Measurements from ENCODE around the gene TMEM200B.
"Not testable (repeated sequence)": the region's sequence is repeated elsewhere in the genome, so short reads cannot be mapped to it uniquely, and the experiment has no call there.

TMEM200B gene

DNA sequence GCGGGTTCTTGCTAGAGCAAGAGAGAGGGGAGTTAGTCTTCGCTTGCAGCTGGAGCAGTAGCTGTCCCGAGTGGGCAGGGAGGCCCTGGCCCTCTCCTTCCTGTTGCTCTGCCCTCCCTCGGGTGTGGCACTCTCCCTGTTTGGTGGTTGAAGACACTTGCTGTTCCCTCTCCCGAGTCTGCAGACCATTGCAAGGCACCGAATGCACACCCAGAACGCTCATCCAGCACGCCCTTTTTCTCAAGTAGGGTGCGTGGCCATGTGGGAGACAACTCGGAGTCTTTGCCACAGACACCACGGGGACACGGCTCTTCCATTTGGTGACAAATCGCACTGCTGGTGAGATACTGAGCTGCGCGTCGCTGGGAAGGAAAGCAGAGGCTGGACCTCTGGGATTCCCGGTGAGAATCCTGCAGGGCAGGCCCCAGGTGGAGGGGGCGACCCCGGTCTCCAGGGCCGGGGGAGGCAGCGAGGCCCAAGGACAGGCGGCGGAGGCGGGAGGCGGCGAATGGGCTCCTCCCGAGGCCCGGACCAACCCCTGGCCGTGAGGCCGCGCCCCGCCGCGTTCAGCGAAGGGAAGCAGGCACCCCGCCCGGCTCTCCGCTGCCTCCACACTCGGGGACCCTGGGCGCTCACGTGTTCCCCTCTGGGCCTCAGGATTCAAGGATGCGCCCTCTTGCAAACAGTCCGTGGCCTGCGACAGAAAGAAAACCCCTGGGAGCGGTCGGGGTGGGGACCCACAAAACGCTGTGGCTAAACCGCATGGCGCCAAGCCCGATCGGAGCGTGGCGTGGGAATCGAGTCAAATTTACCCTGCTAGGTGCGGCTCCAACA, 10.4 kb upstream of the TMEM200B start:
- DNase-seq = no peak

DNA sequence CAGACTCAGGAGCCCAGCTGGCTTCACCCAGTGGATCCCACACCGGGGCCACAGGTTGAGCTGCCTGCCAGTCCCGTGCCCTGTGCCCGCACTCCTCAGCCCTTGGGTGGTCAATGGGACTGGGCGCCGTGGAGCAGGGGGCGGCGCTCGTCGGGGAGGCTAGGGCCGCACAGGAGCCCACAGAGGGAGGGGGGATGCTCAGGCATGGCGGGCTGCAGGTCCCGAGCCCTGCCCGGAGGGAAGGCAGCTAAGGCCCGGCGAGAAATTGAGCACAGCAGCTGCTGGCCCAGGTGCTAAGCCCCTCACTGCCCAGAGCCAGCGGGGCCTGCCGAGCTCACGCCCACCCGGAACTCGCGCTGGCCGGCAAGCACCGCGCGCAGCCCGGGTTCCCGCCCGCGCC, 7.4 kb upstream of the TMEM200B start:
- not testable (repeated sequence) for DNase-seq

DNA sequence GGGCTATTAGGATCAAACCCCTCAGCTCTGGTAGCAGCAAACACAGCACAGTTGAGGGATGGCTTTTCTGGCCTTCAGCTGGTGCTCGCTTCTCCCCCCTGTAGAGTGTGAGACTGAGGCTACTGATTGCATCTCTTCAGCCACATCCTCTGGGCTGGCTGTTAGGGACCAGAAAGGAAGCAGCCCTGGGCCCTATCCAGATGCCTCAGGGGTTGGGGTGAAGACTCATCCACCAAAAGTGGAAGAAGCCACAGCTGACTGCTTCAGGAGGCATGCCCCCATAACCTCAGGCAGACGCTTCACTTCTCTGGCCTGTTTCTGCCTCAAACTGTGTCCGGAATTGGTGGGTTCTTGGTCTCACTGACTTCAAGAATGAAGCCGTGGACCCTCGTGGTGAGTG, 6.2 kb upstream of the TMEM200B start:
- DNase-seq = peak; percentile 62

DNA sequence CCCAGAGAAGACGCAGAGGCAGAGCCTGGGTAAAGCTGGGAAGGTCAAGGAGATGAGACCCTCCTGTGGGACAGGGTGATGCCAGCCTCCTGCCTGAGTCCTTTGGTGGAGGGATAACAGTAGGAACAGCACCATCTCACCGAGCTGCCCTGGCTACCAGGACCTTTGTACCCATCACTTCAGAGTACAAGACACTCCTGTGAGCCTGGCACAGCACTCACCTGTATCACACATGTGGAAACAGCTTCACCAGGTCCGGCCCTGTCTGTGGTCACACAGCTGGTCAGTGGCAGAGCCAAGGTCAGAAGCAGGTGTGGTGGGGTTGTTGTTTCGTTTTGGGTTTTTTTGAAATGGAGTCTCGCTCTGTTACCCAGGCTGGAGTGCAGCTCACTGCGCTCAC, 5.0 kb upstream of the TMEM200B start:
- no peak for DNase-seq

DNA sequence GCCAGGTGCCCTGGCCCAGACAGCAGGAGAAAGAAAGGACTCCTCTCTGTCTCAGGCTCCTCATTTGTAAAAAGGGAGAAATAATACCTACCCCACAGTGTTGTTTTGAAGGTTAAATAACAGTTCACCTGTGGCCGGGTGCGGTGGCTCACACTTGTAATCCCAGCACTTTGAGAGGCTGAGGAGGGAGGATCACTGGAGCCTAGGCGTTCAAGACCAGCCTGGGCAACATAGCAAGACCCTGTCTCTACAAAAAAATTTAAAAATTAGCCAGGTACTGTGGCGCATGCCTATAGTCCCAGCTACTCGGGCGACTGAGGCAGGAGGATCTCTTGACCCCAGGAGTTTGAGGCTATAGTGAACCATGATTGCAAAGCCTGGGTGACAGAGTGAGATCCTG, 2.5 kb upstream of the TMEM200B start:
- no peak for DNase-seq

DNA sequence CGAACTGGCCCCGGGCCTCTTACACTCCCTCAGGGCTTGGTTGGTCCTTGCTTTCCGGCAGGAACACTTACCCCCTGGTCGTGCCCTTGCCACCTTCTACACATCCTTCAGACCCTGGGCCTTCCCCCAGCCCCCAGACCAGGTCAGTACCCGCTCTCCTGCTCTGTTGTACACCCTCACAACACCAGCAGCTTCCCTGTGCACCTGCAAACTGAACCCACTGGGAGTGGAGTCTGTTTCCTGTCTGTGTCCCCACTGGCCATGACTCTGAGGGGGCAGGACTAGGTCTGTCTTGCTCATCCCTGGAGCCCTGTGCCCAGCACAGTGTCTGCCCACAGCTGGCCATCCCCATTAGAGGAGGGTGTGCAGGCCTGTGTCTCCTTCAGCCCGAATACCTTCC, 2.1 kb upstream of the TMEM200B start:
- DNase-seq = no peak

DNA sequence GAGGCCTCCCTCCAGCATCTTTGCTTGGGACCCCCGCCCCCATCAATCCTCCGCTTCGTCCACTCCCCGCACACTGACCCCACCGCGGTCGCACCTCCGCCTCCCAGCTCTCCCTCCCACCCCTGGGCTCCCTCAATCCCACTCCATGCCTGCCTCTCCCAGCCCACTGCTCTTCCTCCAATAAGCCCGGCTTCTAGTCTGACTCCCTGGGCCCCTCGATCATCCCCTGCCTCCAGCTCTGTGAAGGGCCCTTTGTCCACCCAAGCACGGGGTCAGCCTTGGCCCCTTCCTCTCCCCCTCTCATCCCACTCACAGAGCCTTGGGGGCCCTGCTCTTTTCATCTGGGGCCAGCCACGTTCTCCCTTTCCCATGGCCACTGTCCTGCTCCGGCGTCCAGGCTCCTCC, 1.5 kb upstream of the TMEM200B start:
- DNase-seq = no peak

DNA sequence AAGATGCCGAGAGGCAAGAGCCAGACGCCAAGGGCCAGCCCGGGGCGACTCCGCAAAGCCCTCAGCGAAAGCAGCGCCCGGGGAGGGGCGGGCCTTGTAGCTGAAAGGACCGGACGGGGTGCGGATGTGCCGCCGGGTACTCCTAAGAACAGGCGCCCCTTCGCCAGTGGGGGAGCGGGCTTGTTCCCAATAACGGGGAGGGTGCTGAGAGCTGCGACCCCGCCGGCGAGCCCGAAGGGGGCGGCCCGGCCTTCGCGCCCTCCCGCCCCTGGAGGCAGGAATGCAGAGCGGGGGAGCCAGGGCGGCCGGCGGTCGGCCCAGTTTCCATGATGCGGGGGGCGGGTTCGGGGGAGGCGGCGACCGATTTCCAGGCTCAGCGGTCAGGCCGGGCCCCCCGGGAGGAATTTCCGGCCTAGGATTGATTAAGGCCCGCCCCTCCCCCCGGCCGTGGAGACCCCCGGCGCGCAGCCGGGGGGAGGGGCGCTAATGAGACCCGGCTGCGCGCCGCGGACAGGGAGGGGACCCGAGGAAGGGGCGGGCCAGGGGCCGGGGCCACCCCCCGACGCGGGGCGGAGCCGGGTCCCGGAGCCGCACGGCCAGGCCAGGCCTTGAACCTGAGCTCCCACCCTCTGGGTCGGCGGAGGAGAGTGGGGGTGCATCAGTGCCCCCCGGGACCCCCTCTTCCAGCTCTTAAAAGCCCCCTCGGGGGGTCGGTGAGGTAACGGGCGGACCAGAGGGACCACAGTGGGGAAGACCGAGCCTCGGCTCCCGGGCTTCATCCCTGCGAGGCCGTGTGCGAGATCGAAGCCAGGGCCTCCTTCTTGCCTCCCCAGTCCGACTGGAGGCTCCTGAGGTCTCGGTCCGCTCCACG, 898 bp upstream of the TMEM200B start:
- DNase-seq = peak; percentile 81

DNA sequence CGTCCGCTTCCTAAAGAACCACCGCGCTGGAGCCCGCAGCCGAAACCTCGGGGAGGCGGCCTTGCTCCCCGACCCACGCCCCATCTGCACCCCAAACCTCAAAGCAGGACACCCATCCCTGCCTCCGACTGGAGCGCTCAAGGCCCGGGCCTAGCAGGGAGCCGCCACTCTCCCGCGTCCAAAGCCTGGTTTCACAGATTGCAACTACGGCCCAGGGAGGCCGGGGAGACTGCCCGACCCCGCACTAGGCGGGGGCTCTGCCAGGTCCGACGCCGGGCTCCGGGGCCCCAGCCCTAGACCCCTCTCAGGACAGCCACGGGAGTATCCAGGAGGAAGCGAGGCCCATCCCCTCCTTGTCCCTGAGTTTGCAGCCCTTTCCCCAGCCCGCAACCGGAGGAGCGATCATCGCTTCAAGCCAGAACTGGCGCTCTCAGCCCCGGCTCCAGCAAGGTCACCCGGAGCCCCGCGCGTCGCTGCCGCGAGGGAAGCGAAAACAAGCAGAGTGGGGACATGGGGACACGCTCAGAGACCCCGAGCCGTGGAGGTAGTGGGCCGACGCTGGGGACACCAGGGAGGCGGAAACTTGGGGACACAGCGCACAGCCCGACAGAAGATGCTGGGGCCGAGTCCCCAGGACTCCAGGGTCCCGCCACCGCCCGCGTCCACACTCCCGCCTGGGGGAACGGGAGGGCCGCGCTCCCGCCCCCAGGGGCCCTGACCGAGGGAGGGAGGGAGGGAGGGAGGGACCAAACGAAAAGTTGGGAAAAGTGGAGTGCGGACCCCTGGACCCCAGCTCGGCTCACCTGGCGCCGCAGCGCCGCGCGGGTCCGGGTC, 433 bp downstream of the TMEM200B start:
- DNase-seq = peak; percentile 49

DNA sequence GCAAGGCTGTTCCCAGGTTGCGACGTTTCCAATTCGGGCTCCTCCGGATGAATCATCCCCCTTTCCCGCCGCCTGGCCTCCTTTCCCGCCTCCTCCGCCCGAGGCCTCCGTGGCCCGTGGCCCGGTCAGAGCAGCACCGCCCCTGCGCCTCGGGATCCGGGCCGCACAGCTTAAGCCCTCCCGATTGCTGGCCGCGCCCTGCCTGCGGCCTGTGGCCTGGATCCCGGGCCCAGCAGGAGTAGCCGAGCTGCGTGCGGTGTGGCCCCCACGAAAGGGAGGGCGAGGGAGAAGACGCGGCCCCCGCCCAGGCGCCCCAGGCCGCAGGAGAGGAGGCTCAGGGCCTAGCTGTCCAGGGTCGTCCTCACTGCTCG, 1.0 kb downstream of the TMEM200B start:
- DNase-seq = peak; percentile 87

DNA sequence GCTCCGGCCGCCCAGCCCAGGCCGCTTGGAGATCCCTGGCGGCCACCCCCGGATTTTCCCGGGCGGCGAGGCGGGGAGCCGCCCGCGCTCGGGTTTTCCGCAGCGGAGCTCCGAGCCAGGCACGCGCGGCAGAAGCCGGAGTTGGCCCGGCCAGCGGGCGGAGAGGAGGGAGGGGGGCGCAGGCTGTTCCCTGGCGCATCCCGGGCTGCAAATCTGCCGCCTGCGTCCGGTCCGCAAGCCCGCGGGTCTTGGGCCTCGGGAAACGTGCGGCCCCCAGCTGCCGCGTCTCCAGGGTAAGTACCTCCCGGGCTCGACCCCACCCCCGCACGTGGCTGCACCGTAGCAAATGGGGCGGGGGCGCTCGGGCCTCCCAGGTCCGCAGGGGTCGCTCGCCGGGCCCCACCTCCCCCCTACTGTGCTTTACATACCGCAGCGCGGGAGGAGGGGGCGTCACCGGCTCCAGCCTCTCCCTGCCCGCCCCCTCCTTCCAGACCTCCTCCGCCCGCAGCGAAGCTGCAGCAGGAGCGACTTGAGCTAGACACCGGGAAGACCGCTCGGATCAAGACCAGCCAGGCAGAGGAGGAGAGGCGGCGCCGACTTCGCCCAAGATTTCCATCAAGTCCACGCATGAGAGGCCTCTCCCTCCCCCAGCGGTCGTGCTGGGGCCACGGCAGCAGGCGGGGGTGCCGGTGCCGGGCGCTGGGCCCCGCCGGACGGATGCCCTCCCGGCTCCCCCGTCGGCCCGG, 1.6 kb downstream of the TMEM200B start:
- peak; percentile 52 for DNase-seq

DNA sequence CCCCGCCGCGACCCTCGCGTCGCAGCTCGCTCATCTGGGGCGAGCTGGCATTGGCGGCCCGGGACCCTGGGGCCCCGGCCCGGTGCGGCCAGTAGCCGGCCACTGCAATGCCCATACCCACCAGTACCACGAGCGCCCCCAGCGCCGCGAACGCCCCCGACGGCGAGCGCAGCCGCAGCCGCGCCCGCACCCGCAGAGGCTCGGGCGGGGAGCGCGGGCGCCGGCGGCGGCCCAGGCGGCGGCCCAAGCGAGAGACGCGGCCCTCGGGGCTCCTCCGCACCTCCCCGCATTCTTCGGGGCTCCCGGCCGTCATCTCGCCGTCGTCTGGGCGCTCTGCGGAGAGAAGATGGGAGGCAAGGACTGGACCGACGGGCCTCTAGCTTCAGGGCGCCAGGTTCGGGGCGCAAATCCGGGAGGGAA, 2.2 kb downstream of the TMEM200B start:
- DNase-seq = no peak

DNA sequence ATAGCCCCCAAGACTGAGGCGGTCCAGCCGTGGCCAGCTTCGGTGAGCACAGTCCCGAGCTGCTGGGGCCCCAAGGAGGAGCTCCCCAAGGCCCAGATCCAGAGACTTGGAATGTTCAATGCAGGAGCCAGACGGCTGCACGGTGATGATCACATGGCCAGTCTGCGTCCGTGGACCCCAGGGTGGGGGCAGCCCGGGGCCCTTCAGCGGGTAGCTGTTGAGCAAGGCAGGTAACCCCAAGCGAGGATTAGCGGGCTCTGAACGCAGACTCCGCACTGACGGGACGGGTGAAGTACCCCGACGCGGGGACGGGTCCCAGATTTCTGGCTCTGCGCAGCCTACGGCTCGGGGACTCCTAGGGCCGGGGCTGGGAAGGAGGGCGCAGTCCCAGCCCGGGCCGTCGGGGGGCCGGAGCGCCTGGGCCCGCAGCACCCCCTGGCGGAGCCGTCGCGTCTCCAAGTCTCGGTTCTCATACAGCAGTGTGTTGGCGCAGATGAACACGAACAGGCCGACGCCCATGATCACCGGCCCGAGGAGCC, 2.7 kb downstream of the TMEM200B start:
- peak; percentile 45 for DNase-seq

DNA sequence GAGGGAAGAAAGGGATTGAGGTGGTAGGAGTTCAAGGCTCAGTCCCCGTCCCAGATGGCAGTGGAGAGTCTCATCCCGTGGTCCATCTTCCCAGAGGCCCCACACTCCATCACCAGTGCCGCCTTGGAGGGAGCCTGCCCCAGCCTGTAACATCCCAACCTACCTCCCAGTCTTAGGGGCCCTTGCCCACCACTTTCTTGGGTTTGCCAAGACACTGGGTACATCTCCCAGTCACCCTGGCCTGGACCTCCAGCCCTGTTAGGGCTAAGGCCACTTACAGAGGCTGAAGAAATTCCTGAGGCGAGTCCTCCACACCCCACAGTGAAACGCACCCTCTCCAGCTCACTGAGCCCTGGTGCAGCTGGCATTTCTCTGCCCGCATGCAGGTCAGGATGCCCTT, 3.3 kb downstream of the TMEM200B start:
- DNase-seq = no peak

DNA sequence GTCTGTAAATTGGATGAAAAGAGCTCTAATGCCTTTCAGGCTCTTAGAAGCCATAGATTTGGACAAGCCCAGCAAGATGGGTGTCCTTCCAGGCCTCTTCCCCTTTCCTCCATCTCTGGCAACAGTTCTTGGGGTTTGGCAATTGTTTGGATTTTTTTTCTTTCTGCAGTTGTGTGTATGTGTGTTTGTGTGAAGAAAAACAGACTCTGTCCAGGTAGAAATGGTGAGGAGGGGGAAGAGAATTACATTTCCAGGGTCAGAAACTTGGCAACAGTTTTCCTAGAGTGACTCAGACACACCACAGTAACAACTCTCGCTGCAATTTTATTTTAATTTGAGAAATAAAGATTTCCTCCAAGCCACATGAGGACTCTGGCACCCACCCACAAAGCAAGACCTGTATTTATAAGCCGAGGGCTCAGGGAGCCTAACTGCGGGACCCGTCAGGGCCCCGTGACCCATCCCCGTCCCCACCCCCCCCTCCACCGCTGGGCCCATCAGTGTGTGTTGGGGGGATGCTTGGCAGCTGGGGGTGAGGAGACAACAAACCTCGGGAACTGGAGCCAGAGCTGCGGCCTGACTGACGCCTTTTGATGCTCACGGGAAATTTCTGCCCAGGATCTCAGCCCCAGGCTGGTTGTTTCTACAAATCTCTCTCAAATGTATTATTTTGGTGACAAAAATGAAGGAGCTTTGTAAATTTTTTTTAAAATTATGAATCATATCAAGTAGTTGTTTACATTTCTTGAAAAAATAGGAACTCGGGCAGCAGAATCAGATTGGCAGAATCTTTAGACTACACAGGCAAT, 4.4 kb downstream of the TMEM200B start:
- DNase-seq = no peak

DNA sequence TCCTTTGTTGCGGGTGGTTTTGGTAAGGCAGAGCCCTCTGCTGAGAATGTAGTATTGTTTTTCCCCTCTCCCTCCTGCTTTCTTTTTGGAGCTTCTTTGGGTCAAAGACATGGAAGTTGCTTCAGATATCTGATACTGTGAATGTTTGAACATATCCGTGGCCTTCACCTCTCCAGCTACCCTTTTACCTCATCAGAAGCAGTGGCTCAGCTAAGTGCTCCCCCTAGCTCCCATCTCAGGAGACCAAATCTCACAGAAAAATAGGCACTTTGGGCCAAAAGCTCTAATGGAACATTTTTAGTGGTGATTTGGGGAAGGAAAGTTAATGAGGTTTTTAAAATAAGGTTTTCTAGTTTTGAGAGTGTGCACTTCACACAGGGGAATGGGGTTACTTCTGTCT, 6.3 kb downstream of the TMEM200B start:
- no peak for DNase-seq

DNA sequence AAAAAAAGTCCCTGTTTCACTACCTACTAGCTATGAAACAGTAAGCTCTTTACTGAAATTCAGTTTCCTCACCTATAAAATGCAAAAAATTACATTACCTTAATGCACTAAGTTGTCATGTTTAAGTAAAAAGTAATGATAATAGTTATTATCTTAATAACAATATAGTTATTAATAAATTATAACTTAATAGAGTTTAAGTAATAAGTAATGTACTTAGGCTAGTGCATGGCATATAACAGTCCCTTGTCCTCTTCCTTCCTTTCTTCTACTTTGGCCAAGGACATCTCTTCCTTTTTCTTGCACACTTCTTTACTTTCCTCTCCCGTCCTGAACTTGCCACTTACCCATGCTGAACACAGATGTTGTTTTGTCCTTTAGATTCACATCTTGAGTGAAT, 9.0 kb downstream of the TMEM200B start:
- DNase-seq = no peak

DNA sequence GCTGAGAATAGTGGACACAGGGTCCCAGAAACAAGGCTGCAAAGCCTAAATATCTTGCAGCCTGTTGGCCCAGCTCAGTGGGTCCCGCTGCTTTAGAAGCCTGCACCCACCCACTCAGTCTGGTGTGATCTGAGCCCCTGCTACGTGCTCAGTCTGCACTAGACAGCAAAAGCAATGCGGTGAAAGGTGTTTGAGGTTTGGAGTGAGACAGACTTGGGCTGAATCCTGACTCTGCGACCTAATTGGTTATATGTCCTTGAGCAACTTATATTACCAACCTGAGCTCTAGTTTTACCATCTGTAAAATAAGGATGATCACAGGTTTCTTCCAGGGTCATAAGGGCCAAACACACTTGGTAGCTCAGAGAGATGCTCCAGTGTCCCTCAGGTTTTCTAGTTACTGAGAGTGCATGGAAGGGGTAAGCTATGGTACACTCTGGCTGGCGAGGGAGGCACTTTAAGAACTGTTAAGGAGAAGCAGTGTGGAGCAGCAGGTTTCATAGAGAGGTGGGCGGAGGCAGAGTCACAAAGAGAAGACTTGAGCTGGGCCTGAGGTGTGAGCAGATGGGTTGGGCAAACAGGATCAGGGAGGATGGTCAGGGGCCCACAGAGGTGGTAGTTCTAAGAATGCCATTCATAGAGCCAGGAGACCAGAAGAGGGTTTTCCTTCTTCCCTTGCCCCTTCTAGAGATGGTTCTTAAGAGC, 10.1 kb downstream of the TMEM200B start:
- DNase-seq = no peak

DNA sequence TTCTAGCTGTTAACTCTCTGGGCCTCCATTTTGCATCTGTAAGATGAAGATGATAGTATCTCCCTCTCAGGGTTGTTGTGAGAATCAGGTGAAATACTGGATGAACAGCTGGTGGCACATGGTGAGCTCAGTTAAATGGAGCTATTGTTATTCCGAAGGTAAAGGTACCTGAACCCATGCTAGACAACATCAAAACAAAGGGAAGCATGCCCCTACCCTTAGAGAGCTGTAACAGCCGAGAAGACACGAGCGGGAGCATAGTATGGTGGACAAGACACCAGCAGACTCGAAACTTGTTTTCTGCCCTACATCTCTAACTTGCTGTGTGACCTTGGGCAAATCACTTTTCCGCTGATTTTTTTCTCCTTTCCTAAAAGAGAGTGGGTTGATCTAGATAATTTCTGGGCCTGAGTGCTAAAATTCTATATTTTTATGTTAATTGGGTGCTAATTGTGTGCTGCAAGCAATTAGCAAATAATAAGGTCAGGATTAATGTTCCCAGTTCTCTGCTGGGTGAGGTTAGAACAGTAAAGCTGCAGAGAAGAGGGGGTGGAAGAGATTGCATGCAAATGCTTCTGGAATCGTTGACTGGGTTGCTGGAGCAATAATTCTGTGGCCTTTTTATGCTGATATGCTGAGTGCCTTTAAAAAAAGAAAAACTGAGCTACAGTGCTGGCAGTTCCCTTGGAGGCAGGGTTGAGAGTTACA, 10.8 kb downstream of the TMEM200B start:
- DNase-seq = no peak

DNA sequence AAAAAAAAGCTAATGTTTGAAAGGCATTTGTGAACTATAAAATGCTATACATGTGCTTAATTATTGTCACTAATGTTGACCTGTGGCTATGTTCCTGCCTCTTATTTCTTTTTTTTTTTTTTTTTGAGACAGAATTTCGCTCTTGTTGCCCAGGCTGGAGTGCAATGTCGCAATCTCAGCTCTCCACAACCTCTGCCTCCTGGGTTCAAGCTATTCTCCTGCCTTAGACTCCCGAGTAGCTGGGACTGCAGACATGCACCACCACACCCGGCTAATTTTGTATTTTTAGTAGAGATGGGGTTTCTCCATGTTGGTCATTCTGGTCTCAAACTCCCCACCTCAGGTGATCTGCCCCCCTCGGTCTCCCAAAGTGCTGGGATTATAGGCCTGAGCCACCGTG, 15.7 kb downstream of the TMEM200B start:
- DNase-seq = not testable (repeated sequence)

Data from EL (cell line).